Measurements from ENCODE around the gene POU3F2. TPM values are rescaled to one million over a fixed set of nuclear protein-coding genes. Genes with fewer than 3 reads are reported as not detected.
A peak's percentile ranks its signal among the peaks of the same experiment; 100 is the strongest.

POU3F2 gene
- not detected in 2 replicates for total RNA-seq (2022)
- not detected for Bru-seq, nascent RNA
- percentile 12 among the genes with signal in this experiment for BruChase-seq, experiment 1, labeled RNA remaining after a 2-hour chase
- percentile 12 among the genes with signal in this experiment for BruChase-seq, experiment 2, labeled RNA remaining after a 6-hour chase
- long read RNA-seq, result 0 reads

- Histone ChIP-seq H3K27me3 (replicated peaks; ENCODE audit: control insufficient read depth, insufficient read depth, low read length) (peaks cover 19% of the 10 kb centered on the region), H3K9me3 (no peaks in the 10 kb centered on the region), H3K4me3 (ENCODE audit: low read depth, low read length) (peak within 1 kb of the TSS; percentile 35), H3K36me3 (ENCODE audit: control insufficient read depth, insufficient read depth, low read length) (no peaks in the 10 kb centered on the region), H3K4me1 (peaks cover 36% of the 10 kb centered on the region)
- Mint-ChIP-seq H3K27ac (ENCODE audit: unreplicated experiment) (no peak within 1 kb of the TSS), H3K27me3 (ENCODE audit: insufficient read depth, unreplicated experiment) (peaks cover 46% of the 10 kb centered on the region), H3K4me1 (ENCODE audit: low read depth, unreplicated experiment) (peaks cover 7% of the 10 kb centered on the region), H3K36me3 (ENCODE audit: insufficient read depth, unreplicated experiment) (no peaks in the 10 kb centered on the region), H3K9me3 (ENCODE audit: unreplicated experiment) (no peaks in the 10 kb centered on the region), H3K4me3 (ENCODE audit: unreplicated experiment) (peak within 1 kb of the TSS; percentile 84)
- DNase-seq, result peak; percentile 80
- CTCF ChIA-PET, result interaction anchor here (0.6 to 1.3 kb wide), 2 partner anchors 65 to 1368 kb away, joined by 3 to 4 read pairs; no protein-coding TSS in a partner anchor
- POLR2A ChIA-PET, result interaction anchor here (0.6 kb wide), 1 partner anchor 58 kb away, joined by 6 read pairs; no protein-coding TSS in a partner anchor
- TF ChIP-seq CTCF (IDR thresholded peaks at IDR 0.05; ENCODE audit: insufficient read depth in 1 of 2, low read depth in 1 of 2, low read length in 1 of 2, severe bottlenecking in 1 of 2, unreplicated experiment in 1 of 2), result no peak
- intact Hi-C loops (cut with micrococcal nuclease; ENCODE audit: unreplicated experiment), result no loop called here
- no TSS peak for BruUV-seq (replicated peaks)
Measured at GRCh38 chr6:98834060-98835031, at the start of gene POU3F2. Gene POU3F2, plus strand, starts transcription at chr6:98834574. Its CDS starts 300 bp downstream, at chr6:98834874.

GRCh38 chr6:98787435-98787834, 46.9 kb upstream of the POU3F2 start:
- no peak for TF ChIP-seq CTCF (IDR thresholded peaks at IDR 0.05; ENCODE audit: insufficient read depth in 1 of 2, low read depth in 1 of 2, low read length in 1 of 2, severe bottlenecking in 1 of 2, unreplicated experiment in 1 of 2)
- Histone ChIP-seq H3K4me1 (no peaks in the 10 kb centered on the region), H3K36me3 (ENCODE audit: control insufficient read depth, insufficient read depth, low read length) (no peaks in the 10 kb centered on the region), H3K27me3 (replicated peaks; ENCODE audit: control insufficient read depth, insufficient read depth, low read length) (no peaks in the 10 kb centered on the region), H3K9me3 (no peaks in the 10 kb centered on the region), H3K4me3 (ENCODE audit: low read depth, low read length) (no peak overlapping the region)
- no peak for DNase-seq
- no TSS peak for BruUV-seq (replicated peaks)
- Mint-ChIP-seq H3K27ac (ENCODE audit: unreplicated experiment) (no peak overlapping the region), H3K4me3 (ENCODE audit: unreplicated experiment) (no peak overlapping the region), H3K27me3 (ENCODE audit: insufficient read depth, unreplicated experiment) (peaks cover 22% of the 10 kb centered on the region), H3K36me3 (ENCODE audit: insufficient read depth, unreplicated experiment) (no peaks in the 10 kb centered on the region), H3K9me3 (ENCODE audit: unreplicated experiment) (no peaks in the 10 kb centered on the region), H3K4me1 (ENCODE audit: low read depth, unreplicated experiment) (no peaks in the 10 kb centered on the region)
- POLR2A ChIA-PET, result no interaction called here
- intact Hi-C loops (cut with micrococcal nuclease; ENCODE audit: unreplicated experiment), result no loop called here
- CTCF ChIA-PET, result no interaction called here

- BruUV-seq (replicated peaks), result no TSS peak
- no peaks in the 10 kb centered on the region for H3K4me1 Mint-ChIP-seq (ENCODE audit: low read depth, unreplicated experiment)
- CTCF ChIA-PET, result no interaction called here
- no peak for DNase-seq
- Histone ChIP-seq H3K36me3 (ENCODE audit: control insufficient read depth, insufficient read depth, low read length) (no peaks in the 10 kb centered on the region), H3K4me1 (no peaks in the 10 kb centered on the region), H3K4me3 (ENCODE audit: low read depth, low read length) (no peak overlapping the region), H3K9me3 (no peaks in the 10 kb centered on the region), H3K27me3 (replicated peaks; ENCODE audit: control insufficient read depth, insufficient read depth, low read length) (no peaks in the 10 kb centered on the region)
- no peak for TF ChIP-seq CTCF (IDR thresholded peaks at IDR 0.05; ENCODE audit: insufficient read depth in 1 of 2, low read depth in 1 of 2, low read length in 1 of 2, severe bottlenecking in 1 of 2, unreplicated experiment in 1 of 2)
- intact Hi-C loops (cut with micrococcal nuclease; ENCODE audit: unreplicated experiment), result no loop called here
- no peak overlapping the region for H3K27ac Mint-ChIP-seq (ENCODE audit: unreplicated experiment)
- H3K36me3 Mint-ChIP-seq (ENCODE audit: insufficient read depth, unreplicated experiment), result no peaks in the 10 kb centered on the region
- POLR2A ChIA-PET, result no interaction called here
- H3K4me3 Mint-ChIP-seq (ENCODE audit: unreplicated experiment), result no peak overlapping the region
- H3K9me3 Mint-ChIP-seq (ENCODE audit: unreplicated experiment), result no peaks in the 10 kb centered on the region
- peaks cover 17% of the 10 kb centered on the region for H3K27me3 Mint-ChIP-seq (ENCODE audit: insufficient read depth, unreplicated experiment)
Measured at GRCh38 chr6:98787961-98788360, 46.4 kb upstream of the POU3F2 start.
